Measurements from ENCODE around the gene KLC1.

The KLC1 gene

DNA sequence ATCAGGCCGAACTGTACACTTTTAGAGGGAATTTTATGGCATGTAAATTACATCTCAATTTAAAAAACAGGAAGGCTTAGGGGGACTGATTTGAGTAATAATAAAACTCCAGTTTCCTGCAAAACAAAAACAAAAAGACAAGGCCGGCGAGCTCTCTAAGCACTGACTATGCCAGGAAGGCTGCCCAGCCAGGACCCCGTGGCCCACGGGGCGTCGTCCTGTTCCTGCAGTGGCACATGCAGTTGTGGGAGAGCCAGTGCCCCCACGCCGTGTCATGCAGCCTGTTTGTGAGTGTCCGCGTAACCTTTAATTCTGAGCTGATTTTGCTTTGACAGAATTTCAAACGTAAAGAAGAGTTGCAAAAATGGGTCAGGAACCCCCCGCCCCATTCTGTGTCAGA is 75.7 kb downstream of the KLC1 start:
- DNase-seq (ENCODE audit: low spot score), result no peak

- DNase-seq (ENCODE audit: low spot score), result no peak
These were observed 76.1 kb downstream of the KLC1 start for GRCh38 chr14:103705118-103705503.

- no peak for DNase-seq (ENCODE audit: low spot score)
These were observed 76.7 kb downstream of the KLC1 start for GRCh38 chr14:103705504-103706284.

DNA sequence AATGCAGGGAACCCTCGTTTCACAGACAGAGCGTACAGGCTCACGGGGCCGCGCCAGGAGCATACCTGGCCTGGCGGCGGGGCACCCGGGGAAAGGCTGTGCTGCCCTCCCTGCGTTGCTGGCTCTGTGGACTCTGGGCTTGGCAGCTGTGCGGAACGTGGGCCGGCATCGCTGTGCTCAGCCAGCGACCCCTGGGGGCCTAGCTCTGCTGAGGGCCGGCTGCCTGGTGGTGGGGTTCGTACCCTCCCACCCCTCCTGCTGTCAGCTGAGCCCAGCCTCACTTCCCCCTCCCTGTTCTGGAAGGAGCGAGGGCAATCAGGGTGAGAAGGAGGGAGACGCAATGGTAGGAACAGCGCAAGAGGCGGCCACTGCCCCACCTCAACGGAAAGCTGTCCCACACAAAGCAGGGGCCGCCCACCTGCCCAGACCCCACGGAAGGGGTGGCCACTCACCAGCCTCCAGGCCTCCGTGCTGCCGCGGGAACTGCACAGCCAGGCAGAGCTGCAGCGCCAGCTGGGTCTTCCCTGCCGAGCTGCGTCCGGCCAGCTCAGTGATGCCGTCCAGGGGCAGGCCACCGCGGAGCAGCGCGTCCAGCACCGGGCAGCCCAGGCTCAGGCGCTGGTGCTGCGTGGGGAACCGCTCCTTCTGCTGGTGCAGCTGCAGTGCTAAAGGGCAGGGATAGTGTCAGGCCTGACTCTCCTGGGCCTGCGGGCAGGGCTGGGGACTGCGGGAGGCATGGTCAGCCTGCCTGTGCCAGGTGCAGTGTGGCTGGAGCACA is 77.7 kb downstream of the KLC1 start:
- no peak for DNase-seq (ENCODE audit: low spot score)

- no peak for DNase-seq (ENCODE audit: low spot score)
These were observed 78.6 kb downstream of the KLC1 start for GRCh38 chr14:103707329-103708263.

GRCh38 chr14:103708750-103709187 is 79.8 kb downstream of the KLC1 start:
- DNase-seq (ENCODE audit: low spot score), result no peak

DNA sequence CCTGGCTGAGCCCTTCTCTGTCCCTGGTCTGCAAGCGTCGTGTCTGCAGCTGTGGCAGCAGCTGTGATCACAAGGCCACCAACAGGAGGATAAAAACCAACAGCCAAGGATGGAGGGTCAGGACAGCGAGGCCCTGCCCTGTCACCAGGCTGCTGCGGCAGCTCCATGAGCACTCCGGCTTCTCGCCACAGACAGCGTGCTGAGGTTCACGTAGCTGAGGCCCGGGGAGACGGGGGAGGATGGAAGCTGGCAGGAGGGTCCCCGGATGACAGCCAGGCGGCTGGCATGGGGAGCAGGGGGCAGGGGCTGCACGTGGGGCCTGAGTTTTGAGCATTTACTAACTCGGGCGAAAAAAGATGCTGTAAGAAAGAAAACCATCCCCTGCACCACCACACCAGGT is 80.8 kb downstream of the KLC1 start:
- DNase-seq (ENCODE audit: low spot score), result no peak

- no peak for DNase-seq (ENCODE audit: low spot score)
These were observed 81.9 kb downstream of the KLC1 start for GRCh38 chr14:103710771-103711377.

- no peak for DNase-seq (ENCODE audit: low spot score)
These were observed 82.8 kb downstream of the KLC1 start for GRCh38 chr14:103711516-103712431.

GRCh38 chr14:103712633-103713247 is 83.7 kb downstream of the KLC1 start:
- no peak for DNase-seq (ENCODE audit: low spot score)

- DNase-seq (ENCODE audit: low spot score), result no peak
These were observed 84.5 kb downstream of the KLC1 start for GRCh38 chr14:103713304-103714062.

- no peak for DNase-seq (ENCODE audit: low spot score)
These were observed 85.2 kb downstream of the KLC1 start for GRCh38 chr14:103714063-103714724.

DNA sequence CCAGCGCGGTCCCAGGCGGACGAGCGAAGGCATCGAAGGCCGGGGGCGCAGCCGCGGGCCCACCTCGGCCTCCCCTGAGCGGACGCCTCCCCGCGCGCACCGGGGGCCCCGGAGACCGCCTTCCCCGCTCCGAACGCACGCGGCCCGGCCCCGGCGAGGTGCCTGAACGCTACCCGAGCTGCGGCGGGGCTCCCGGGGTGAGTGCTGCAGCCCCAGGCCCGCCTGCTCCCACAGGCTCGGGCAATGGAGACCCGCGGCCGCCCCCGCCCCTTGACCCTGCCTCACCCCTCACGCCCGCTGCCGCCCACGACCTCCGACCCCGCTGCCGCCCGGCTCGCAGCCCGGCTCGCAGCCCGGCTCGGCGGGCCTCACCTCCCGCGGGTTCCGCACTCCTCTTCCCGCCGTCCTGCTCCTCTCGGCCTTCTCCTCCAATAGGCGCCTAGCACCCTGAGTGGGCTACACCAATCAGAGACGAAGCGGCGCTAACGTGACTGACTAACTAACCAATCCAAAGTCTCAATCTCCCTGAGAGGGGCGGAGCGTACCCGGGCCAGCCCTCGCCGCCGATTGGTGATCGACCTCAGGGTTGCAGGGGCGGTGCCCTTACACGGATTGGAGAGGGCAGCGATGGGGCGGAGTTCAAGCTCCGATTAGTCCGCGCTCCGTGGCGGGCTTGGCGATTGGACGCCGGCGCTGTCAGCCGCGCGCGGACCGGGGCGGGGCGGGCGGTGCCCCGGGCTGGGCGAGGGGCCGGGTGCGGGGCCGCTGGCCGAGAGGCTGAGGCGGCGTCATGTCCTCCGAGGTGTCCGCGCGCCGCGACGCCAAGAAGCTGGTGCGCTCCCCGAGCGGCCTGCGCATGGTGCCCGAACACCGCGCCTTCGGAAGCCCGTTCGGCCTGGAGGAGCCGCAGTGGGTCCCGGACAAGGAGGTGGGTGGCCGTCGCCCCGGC is 86.3 kb downstream of the KLC1 start, which contains the start of the genes XRCC3 and ZFYVE21:
XRCC3 (minus strand) TSS at position 400 of the 949 bp plus-strand sequence. CDS start 4,364 bp downstream, outside the sequence.
ZFYVE21 (plus strand) TSS at position 759 of the 949 bp plus-strand sequence; CDS start at position 791, 32 bp downstream.
- DNase-seq (ENCODE audit: low spot score), result peak; percentile 100

- peak; percentile 71 for DNase-seq (ENCODE audit: low spot score)
These were observed 87.2 kb downstream of the KLC1 start for GRCh38 chr14:103716091-103716801.

GRCh38 chr14:103716899-103717411 is 87.9 kb downstream of the KLC1 start:
- DNase-seq (ENCODE audit: low spot score), result no peak

GRCh38 chr14:103718572-103718971 is 89.6 kb downstream of the KLC1 start:
- DNase-seq (ENCODE audit: low spot score), result no peak

DNA sequence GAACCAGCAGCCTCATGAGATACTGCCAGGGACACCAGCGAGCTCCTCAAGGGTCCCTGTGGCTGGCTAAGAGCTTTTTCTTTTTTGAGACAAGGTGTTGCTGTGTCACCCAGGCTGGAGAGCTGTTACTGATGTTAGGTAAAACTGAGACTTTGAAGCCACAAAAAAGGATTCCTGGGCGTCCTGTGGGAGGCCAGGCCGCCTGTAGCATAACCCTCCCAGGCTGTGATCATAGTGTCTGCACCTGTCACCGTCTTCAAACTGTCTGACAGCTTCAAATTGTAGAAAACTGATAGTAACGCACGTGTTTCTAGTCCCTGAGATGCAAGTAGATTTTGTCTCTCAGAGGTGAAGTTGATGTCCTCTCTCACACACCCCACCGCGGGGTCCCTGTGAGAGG is 90.7 kb downstream of the KLC1 start:
- no peak for DNase-seq (ENCODE audit: low spot score)

Measured in iPS-NIHi11 (cell line).